CD4-positive, alpha-beta T cell treated with Interleukin-21 for 1 hour (primary cell): Measurements from ENCODE around the gene EIF1.

Experiments used
- DNase-seq: peaks from one replicate; pipeline ENCODE4 v3.0.0-alpha.2; 2020

The EIF1 gene

DNA sequence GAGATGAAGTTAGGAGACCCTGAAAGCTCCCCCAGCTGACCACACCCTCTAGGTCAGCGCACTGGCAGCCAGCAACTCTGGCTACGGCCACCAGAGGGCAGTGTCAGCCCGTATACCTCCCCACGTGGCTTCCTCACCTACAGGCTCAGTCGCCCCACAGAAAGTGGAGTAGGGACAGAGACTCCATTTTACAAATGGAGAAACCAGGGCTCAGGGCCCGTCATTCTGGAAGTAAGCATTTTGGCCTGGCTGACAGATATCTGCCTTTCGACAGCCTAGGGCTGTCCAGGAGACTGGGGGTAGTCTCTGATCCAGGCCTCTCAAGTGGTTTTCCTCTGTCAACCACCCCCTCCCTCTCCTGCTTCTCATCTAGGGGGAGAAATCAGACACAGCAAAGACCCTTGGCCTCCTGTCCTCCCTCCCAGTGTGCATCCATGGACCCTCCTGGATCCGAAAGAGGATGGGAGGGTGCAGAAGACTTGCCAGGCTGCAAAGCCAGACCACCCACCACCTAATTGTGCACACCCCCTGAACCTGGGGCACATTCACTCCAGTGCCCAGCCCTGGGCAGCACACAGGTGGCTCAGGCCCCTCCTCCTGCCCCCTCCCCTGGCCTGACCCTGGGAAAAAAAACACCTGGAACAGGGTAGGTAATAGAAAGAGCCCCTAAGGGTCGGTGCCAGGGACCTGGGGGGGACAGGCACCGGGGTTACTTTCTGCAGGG, 49.6 kb downstream of the EIF1 start:
- peak; percentile 79 for DNase-seq

DNA sequence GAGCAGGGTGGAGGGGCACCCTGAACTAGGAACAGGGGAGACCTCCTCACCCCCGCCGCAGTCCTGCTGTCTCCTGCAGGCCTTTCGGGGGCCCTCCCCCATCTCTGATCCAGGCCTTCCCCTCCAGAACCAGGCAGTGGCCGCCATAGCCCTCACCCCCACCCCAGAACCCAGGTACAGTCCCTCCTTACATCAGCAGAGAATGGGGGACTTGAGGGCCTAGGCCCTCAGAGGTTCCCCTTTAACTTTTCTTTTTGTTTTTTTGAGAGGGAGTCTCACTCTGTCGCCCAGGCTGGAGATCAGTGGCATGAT, 50.1 kb downstream of the EIF1 start:
- DNase-seq: no peak

- no peak for DNase-seq
Measured at GRCh38 chr17:41739661-41740352, 51.1 kb downstream of the EIF1 start.

GRCh38 chr17:41740506-41740905, 51.8 kb downstream of the EIF1 start:
- no peak for DNase-seq

- no peak for DNase-seq
Measured at GRCh38 chr17:41741709-41742108, 53.0 kb downstream of the EIF1 start.
